NCI-H2107 (cell line): ENCODE measurements around the gene PUM1.

ENCODE experiments used
- DNase-seq: peaks from one replicate; lab custom pipeline; 2025; lab: John Stamatoyannopoulos, UW

PUM1 gene

GRCh38 chr1:30906631-30907441 lies 158.7 kb downstream of the PUM1 start:
- no peak for DNase-seq

GRCh38 chr1:30905916-30906620 lies 159.4 kb downstream of the PUM1 start:
- DNase-seq, result no peak

- no peak for DNase-seq
These were observed 160.1 kb downstream of the PUM1 start for GRCh38 chr1:30905403-30905802.

GRCh38 chr1:30904962-30905335 lies 160.6 kb downstream of the PUM1 start:
- no peak for DNase-seq

GRCh38 chr1:30904191-30904961 lies 161.1 kb downstream of the PUM1 start:
- DNase-seq, result no peak

GRCh38 chr1:30903343-30904034 lies 162.0 kb downstream of the PUM1 start:
- DNase-seq, result no peak

GRCh38 chr1:30902593-30903290 lies 162.8 kb downstream of the PUM1 start:
- DNase-seq, result no peak

GRCh38 chr1:30901798-30902581 lies 163.5 kb downstream of the PUM1 start:
- no peak for DNase-seq

GRCh38 chr1:30900931-30901560 lies 164.5 kb downstream of the PUM1 start:
- no peak for DNase-seq

- DNase-seq, result no peak
These were observed 165.0 kb downstream of the PUM1 start for GRCh38 chr1:30900486-30900885.

GRCh38 chr1:30899577-30900389 lies 165.7 kb downstream of the PUM1 start:
- DNase-seq, result no peak

GRCh38 chr1:30898031-30898815 lies 167.3 kb downstream of the PUM1 start:
- DNase-seq, result no peak

- no peak for DNase-seq
These were observed 168.6 kb downstream of the PUM1 start for GRCh38 chr1:30896905-30897304.

GRCh38 chr1:30895944-30896660 lies 169.4 kb downstream of the PUM1 start:
- DNase-seq, result no peak

GRCh38 chr1:30895382-30895943 lies 170.1 kb downstream of the PUM1 start:
- DNase-seq, result no peak

- no peak for DNase-seq
These were observed 171.0 kb downstream of the PUM1 start for GRCh38 chr1:30894508-30894973.

GRCh38 chr1:30893776-30894507 lies 171.6 kb downstream of the PUM1 start:
- DNase-seq, result no peak
